ENCODE measurements around the gene PGPEP1. TPM values are rescaled to one million over a fixed set of nuclear protein-coding genes. Genes with fewer than 3 reads are reported as not detected.

Gene PGPEP1
- total and polyA plus RNA-seq, 3 donors from 2014 or later: 10.8 to 16.2 (median 12.4) TPM

DNA sequence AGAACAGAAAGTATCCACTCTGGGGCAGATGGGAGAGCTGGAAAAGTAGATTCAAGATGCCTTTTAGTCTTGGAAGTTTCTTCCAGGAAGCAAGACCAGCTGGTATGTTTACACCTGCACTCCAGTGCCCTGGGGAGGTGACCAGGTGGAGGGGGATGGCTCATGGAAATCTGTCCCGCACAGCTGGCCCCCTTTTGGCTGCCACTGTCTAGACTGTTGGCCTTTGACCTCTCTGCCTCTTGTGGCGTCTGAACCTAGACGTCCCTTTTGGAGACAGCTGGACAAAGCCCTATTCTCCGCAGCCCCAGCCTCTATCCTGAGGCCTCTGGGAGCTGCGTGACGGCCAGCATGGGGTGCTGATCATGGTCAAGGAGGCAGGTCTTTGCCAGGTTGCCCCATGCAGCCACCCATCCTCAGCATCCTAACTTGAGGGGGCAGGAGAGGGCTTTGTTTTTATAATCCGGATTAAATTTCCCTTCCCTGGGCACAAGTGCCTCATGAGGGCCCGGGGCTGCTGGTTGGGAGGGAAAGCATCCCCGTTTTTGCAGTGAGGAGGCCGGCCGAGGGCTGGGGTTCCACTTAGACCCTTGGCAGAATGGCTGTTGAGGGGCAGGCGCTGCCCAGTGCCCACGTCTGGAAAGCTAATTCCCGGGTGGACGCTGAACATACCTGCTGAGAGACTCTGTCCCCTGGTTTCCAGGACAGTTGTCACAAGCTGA lies 28.3 kb downstream of the PGPEP1 start:
- Histone ChIP-seq H3K27ac (no peak overlapping the region), H3K4me3 (no peak overlapping the region), H3K9me3 (no peaks in the 10 kb centered on the region), H3K36me3 (ENCODE audit: low read depth, missing control alignments) (no peaks in the 10 kb centered on the region), H3K4me1 (peaks cover 23% of the 10 kb centered on the region), H3K27me3 (no peaks in the 10 kb centered on the region)
- WGBS, 2 donors: 82 to 85% methylated on average over 12 to 15 of the region's 15 CpGs
- TF ChIP-seq CTCF (IDR thresholded peaks at IDR 0.05) (no peak), POLR2A (IDR thresholded peaks at IDR 0.05) (no peak)
- intact Hi-C loops (cut with DNase I; ENCODE audit: low total_unique reads): no loop called here
- no peak for DNase-seq

GRCh38 chr19:18373407-18373891 lies 33.1 kb downstream of the PGPEP1 start:
- Histone ChIP-seq H3K4me3 (no peak overlapping the region), H3K4me1 (peaks cover 18% of the 10 kb centered on the region), H3K9me3 (no peaks in the 10 kb centered on the region), H3K27me3 (no peaks in the 10 kb centered on the region), H3K36me3 (ENCODE audit: low read depth, missing control alignments) (no peaks in the 10 kb centered on the region), H3K27ac (peak overlapping the region; percentile 60 to 89)
- TF ChIP-seq POLR2A (IDR thresholded peaks at IDR 0.05) (no peak), CTCF (IDR thresholded peaks at IDR 0.05) (no peak)
- 73 to 74% methylated on average over 4 of the region's 4 CpGs for WGBS, 2 donors
- DNase-seq: no peak
- intact Hi-C loops (cut with DNase I; ENCODE audit: low total_unique reads): no loop called here

- WGBS, 2 donors: 42 to 44% methylated on average over 8 to 17 of the region's 17 CpGs
- Histone ChIP-seq H3K27ac (peak overlapping the region; percentile 60 to 89), H3K9me3 (no peaks in the 10 kb centered on the region), H3K27me3 (no peaks in the 10 kb centered on the region), H3K36me3 (ENCODE audit: low read depth, missing control alignments) (no peaks in the 10 kb centered on the region), H3K4me1 (peaks cover 18% of the 10 kb centered on the region), H3K4me3 (no peak overlapping the region)
- no peak for TF ChIP-seq POLR2A (IDR thresholded peaks at IDR 0.05)
- TF ChIP-seq CTCF (IDR thresholded peaks at IDR 0.05): no peak
- DNase-seq: peak; percentile 89
- intact Hi-C loops (cut with DNase I; ENCODE audit: low total_unique reads): no loop called here
Measured at GRCh38 chr19:18373892-18374629, 33.7 kb downstream of the PGPEP1 start.

GRCh38 chr19:18377026-18377425 lies 36.6 kb downstream of the PGPEP1 start:
- Histone ChIP-seq H3K9me3 (no peaks in the 10 kb centered on the region), H3K27me3 (no peaks in the 10 kb centered on the region), H3K36me3 (ENCODE audit: low read depth, missing control alignments) (no peaks in the 10 kb centered on the region), H3K27ac (no peak overlapping the region), H3K4me3 (no peak overlapping the region), H3K4me1 (peaks cover 22% of the 10 kb centered on the region)
- TF ChIP-seq POLR2A (IDR thresholded peaks at IDR 0.05) (no peak), CTCF (IDR thresholded peaks at IDR 0.05) (no peak)
- intact Hi-C loops (cut with DNase I; ENCODE audit: low total_unique reads): no loop called here
- no peak for DNase-seq
- 76 to 82% methylated on average over 6 of the region's 6 CpGs for WGBS, 2 donors

Measured in testis (tissue), 3 donors.